ENCODE measurements around the gene CCDC148.

CCDC148 gene

GRCh38 chr2:158432117-158432516 is 24.4 kb downstream of the CCDC148 start:
- no peak overlapping the region for H3K4me3 ChIP-seq (ENCODE audit: control insufficient read depth, low read depth, low read length)
- TF ChIP-seq, protein P1, sequence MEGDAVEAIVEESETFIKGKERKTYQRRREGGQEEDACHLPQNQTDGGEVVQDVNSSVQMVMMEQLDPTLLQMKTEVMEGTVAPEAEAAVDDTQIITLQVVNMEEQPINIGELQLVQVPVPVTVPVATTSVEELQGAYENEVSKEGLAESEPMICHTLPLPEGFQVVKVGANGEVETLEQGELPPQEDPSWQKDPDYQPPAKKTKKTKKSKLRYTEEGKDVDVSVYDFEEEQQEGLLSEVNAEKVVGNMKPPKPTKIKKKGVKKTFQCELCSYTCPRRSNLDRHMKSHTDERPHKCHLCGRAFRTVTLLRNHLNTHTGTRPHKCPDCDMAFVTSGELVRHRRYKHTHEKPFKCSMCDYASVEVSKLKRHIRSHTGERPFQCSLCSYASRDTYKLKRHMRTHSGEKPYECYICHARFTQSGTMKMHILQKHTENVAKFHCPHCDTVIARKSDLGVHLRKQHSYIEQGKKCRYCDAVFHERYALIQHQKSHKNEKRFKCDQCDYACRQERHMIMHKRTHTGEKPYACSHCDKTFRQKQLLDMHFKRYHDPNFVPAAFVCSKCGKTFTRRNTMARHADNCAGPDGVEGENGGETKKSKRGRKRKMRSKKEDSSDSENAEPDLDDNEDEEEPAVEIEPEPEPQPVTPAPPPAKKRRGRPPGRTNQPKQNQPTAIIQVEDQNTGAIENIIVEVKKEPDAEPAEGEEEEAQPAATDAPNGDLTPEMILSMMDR (IDR thresholded peaks at IDR 0.05; ENCODE audit: control insufficient read depth, insufficient read depth, low read depth, low read length, missing control alignments) = no peak
- no peak for DNase-seq (ENCODE audit: low read depth)

DNA sequence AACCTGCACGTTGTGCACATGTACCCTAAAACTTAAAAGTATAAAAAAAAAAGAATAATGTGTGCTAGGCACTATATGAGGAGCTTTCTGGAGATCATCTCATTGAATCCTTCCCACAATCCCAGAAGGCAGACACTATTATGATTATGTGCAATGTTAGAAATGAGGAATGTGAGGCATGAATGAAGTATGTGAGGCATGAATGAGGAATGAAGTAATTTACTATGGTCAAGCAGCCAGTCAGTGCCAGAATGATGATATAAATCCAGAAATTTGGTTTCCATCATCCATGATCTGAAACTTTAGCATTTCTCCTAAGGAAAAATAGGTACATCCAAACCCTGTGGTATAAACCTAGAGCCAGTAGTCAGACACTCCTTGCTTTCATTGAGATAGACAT is 42.0 kb downstream of the CCDC148 start:
- H3K4me3 ChIP-seq (ENCODE audit: control insufficient read depth, low read depth, low read length) = no peak overlapping the region
- DNase-seq (ENCODE audit: low read depth) = peak; percentile 47
- TF ChIP-seq, protein P1 (IDR thresholded peaks at IDR 0.05; ENCODE audit: control insufficient read depth, insufficient read depth, low read depth, low read length, missing control alignments) = no peak

DNA sequence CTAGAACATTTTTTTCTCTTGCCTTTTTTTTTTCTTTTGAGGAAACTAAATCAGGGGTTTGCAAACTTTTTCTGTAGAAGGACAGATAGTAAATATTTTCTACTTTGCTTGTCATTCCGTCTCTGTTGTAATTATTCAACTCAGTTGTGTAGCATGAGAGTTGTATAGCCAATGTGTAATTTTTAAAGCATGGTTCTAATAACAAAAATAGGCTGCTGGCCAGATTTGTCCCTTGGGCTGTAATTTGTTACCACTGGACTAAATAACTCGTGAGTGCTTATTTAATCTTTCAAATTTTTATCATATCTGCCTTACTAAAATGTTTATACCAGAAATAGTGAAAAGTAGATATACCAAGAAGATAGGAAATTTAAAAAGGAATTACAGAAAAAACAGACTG is 43.0 kb downstream of the CCDC148 start:
- TF ChIP-seq, protein P1 (IDR thresholded peaks at IDR 0.05; ENCODE audit: control insufficient read depth, insufficient read depth, low read depth, low read length, missing control alignments) = no peak
- DNase-seq (ENCODE audit: low read depth) = no peak
- H3K4me3 ChIP-seq (ENCODE audit: control insufficient read depth, low read depth, low read length) = no peak overlapping the region

GRCh38 chr2:158412206-158412605 is 44.3 kb downstream of the CCDC148 start:
- TF ChIP-seq, protein P1 (IDR thresholded peaks at IDR 0.05; ENCODE audit: control insufficient read depth, insufficient read depth, low read depth, low read length, missing control alignments) = no peak
- DNase-seq (ENCODE audit: low read depth) = no peak
- H3K4me3 ChIP-seq (ENCODE audit: control insufficient read depth, low read depth, low read length) = no peak overlapping the region

DNA sequence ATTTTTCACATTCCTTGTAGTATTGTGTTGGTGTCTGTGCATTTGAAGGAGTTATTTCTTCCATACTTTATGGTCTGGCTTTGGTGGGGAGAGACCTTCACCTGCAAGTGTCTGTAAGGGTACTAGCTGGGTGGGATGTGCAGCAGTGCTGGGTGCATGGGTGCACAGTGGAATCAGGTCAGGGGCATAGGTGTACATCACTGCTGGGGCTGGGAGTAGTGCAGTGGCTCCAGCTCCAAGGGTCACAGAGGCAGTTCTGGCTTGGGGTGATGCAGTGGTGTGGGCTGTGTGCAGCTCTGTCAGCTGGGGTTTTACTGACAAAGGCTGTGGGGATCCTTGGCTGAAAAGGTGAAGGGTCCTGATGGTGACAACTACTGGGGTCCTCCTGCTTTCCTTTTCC is 44.8 kb downstream of the CCDC148 start:
- H3K4me3 ChIP-seq (ENCODE audit: control insufficient read depth, low read depth, low read length) = no peak overlapping the region
- no peak for DNase-seq (ENCODE audit: low read depth)
- TF ChIP-seq, protein P1 (IDR thresholded peaks at IDR 0.05; ENCODE audit: control insufficient read depth, insufficient read depth, low read depth, low read length, missing control alignments) = no peak

GRCh38 chr2:158410132-158410531 is 46.4 kb downstream of the CCDC148 start:
- TF ChIP-seq, protein P1 (IDR thresholded peaks at IDR 0.05; ENCODE audit: control insufficient read depth, insufficient read depth, low read depth, low read length, missing control alignments) = no peak

GRCh38 chr2:158407031-158407430 is 49.5 kb downstream of the CCDC148 start:
- no peak overlapping the region for H3K4me3 ChIP-seq (ENCODE audit: control insufficient read depth, low read depth, low read length)
- TF ChIP-seq, protein P1 (IDR thresholded peaks at IDR 0.05; ENCODE audit: control insufficient read depth, insufficient read depth, low read depth, low read length, missing control alignments) = no peak
- DNase-seq (ENCODE audit: low read depth) = no peak

More at GRCh38 chr2:158410132-158410531, 46.4 kb downstream of the CCDC148 start:
- H3K4me3 ChIP-seq (ENCODE audit: control insufficient read depth, low read depth, low read length) = no peak overlapping the region
- DNase-seq (ENCODE audit: low read depth) = no peak
